IgD-negative memory B cell (primary cell): ENCODE results near the gene MCTP1. TPM values are rescaled to one million over a fixed set of nuclear protein-coding genes. Genes with fewer than 3 reads are reported as not detected.

Source experiments
- H3K27ac Mint-ChIP-seq, 3 donors: one replicate each; pipeline ENCODE4 v1.8.0; 2020 to 2022; ENCODE audit warnings: mild to moderate bottlenecking in 3 of 3, mixed read lengths in 3 of 3, moderate library complexity in 1 of 3
- H3K27me3 Mint-ChIP-seq: one replicate; pipeline ENCODE4 v1.8.0; 2021; ENCODE audit warnings: mixed read lengths
- H3K36me3 Mint-ChIP-seq: one replicate; pipeline ENCODE4 v1.8.0; 2020; ENCODE audit warnings: mild to moderate bottlenecking, mixed read lengths
- H3K4me1 Mint-ChIP-seq, 3 donors: one replicate each; pipeline ENCODE4 v1.8.0; 2020 to 2022; ENCODE audit warnings: mixed read lengths in 3 of 3, mild to moderate bottlenecking in 1 of 3
- H3K4me3 Mint-ChIP-seq, 4 donors: one replicate each; pipeline ENCODE4 v1.8.0; 2020 to 2022; ENCODE audit warnings: mild to moderate bottlenecking in 4 of 4, mixed read lengths in 4 of 4, moderate library complexity in 3 of 4
- H3K9me3 Mint-ChIP-seq, 3 donors: one replicate each; pipeline ENCODE4 v1.8.0; 2020 to 2021; ENCODE audit warnings: mixed read lengths in 3 of 3, mild to moderate bottlenecking in 1 of 3
- polyA plus RNA-seq: library from polyadenylated mRNA; unstranded; fragments of 300-500 nt; fragmentation: Illumina TruSeq; gene quantifications from one replicate; pipeline ENCODE4 v1.2.3, GENCODE V29; 2021

The MCTP1 gene
- polyA plus RNA-seq, 1 donor from 2014 or later = 2.6 TPM

- Mint-ChIP-seq H3K9me3 (peaks cover 0 to 2% (median 0%) of the 10 kb centered on the region in 3 donors), H3K4me1 (no peaks in the 10 kb centered on the region), H3K27ac (no peak overlapping the region), H3K4me3 (no peak overlapping the region), H3K27me3 (peaks cover 3% of the 10 kb centered on the region), H3K36me3 (peaks cover 2% of the 10 kb centered on the region)
Observed at GRCh38 chr5:94771742-94772141, 513.2 kb downstream of the MCTP1 start.

DNA sequence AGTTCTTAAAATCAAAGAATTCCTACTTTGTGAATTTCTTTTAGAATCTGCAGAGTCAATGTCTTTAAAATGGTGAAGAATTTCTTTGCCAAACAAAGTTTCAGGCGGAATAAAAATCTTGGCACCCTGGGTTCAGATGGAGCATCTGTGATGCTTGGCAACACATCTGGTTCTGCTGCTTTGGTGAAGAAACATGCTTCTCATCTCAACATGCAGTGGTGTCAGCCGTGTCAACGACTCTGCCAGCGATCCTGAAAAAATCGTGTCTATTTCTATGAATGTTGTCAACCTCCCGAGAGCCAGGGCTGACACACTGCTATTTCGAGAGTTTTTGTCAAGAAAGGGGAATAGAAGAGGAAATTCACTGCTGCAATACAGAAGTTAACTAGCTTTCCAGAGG lies 514.9 kb downstream of the MCTP1 start:
- H3K9me3 Mint-ChIP-seq = peaks cover 0 to 2% (median 0%) of the 10 kb centered on the region in 3 donors
- no peak overlapping the region for H3K27ac Mint-ChIP-seq
- H3K4me3 Mint-ChIP-seq = no peak overlapping the region
- H3K36me3 Mint-ChIP-seq = peaks cover 4% of the 10 kb centered on the region
- H3K4me1 Mint-ChIP-seq = no peaks in the 10 kb centered on the region
- peaks cover 3% of the 10 kb centered on the region for H3K27me3 Mint-ChIP-seq

GRCh38 chr5:94761786-94762185 lies 523.1 kb downstream of the MCTP1 start:
- Mint-ChIP-seq H3K9me3 (peaks cover 0 to 4% (median 3%) of the 10 kb centered on the region in 3 donors), H3K36me3 (peaks cover 2% of the 10 kb centered on the region), H3K4me3 (no peak overlapping the region), H3K4me1 (no peaks in the 10 kb centered on the region), H3K27me3 (no peaks in the 10 kb centered on the region), H3K27ac (no peak overlapping the region)

DNA sequence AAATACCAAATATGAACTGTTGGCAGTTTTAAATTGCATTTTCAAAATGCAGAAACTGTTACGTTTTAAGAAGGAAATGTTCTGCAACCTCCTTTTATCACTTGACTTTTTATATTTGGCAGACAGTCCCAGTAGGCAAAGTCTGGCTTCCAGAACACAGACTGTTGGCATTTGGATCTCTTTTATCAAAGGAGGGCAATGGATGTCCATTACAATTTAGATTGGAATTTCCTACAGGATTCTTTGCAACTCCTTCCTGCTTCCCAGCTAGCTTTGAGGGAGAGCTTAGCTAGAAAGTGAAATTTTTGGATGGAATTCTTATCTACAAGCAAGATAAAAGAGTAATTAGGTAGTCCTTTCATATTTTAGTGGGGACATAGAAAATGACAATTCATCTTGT lies 523.8 kb downstream of the MCTP1 start:
- Mint-ChIP-seq H3K9me3 (peaks cover 0 to 4% (median 3%) of the 10 kb centered on the region in 3 donors), H3K27me3 (no peaks in the 10 kb centered on the region)

GRCh38 chr5:94759961-94760360 lies 524.9 kb downstream of the MCTP1 start:
- Mint-ChIP-seq H3K4me1 (no peaks in the 10 kb centered on the region), H3K4me3 (no peak overlapping the region), H3K27me3 (no peaks in the 10 kb centered on the region), H3K9me3 (peaks cover 0 to 4% (median 3%) of the 10 kb centered on the region in 3 donors), H3K27ac (peak overlapping the region in 1 of 3 donors; percentile 18), H3K36me3 (no peaks in the 10 kb centered on the region)

More for the DNA sequence above, 523.8 kb downstream of the MCTP1 start:
- Mint-ChIP-seq H3K4me1 (no peaks in the 10 kb centered on the region), H3K27ac (no peak overlapping the region), H3K36me3 (peaks cover 2% of the 10 kb centered on the region), H3K4me3 (no peak overlapping the region)

DNA sequence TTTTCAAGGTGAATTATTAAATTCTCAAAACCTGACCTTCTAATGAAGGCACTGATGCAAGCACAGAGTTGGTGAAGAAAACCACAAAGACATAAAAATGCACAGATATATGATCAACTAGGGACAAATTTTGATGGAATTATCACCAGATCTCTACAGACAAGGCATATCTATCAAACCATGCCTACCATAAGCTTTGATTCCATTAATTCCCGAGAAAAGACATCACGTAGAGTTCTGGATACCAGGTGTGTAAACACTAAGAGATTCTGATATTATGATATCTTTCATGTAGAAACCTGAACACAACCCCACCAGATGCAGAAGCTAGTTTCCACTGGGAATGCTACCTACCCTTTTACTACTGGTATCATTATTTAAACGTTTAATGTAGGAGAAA lies 525.9 kb downstream of the MCTP1 start:
- Mint-ChIP-seq H3K27ac (no peak overlapping the region), H3K36me3 (no peaks in the 10 kb centered on the region), H3K9me3 (no peaks in the 10 kb centered on the region), H3K27me3 (no peaks in the 10 kb centered on the region), H3K4me3 (no peak overlapping the region), H3K4me1 (no peaks in the 10 kb centered on the region)

DNA sequence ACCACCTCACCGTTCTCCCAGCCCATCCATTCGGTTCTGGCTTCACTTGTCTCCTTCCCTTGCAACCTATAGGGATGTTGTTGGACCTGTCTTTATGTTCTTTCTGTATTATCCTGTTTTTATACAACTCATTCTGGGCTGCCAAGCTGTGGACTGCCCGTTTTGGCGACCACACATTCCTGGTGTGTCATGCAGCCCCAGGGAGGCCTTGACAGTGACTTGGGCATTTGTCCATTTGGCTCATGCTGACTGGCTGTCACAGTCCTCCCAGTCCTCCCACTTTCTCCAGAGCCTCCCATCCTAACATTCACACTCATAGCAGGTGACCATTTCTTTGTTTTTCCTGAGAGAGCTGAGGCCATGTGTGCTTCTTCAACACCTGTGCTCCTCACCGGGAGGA lies 530.1 kb downstream of the MCTP1 start:
- H3K36me3 Mint-ChIP-seq = peaks cover 1% of the 10 kb centered on the region
- H3K4me1 Mint-ChIP-seq = no peaks in the 10 kb centered on the region
- no peaks in the 10 kb centered on the region for H3K27me3 Mint-ChIP-seq
- H3K27ac Mint-ChIP-seq = no peak overlapping the region
- H3K9me3 Mint-ChIP-seq = no peaks in the 10 kb centered on the region
- H3K4me3 Mint-ChIP-seq = no peak overlapping the region

GRCh38 chr5:94751460-94751859 lies 533.4 kb downstream of the MCTP1 start:
- peaks cover 1% of the 10 kb centered on the region for H3K36me3 Mint-ChIP-seq
- no peak overlapping the region for H3K4me3 Mint-ChIP-seq
- no peak overlapping the region for H3K27ac Mint-ChIP-seq
- H3K4me1 Mint-ChIP-seq = peaks cover 5 to 9% (median 7%) of the 10 kb centered on the region in 3 donors
- no peaks in the 10 kb centered on the region for H3K9me3 Mint-ChIP-seq
- H3K27me3 Mint-ChIP-seq = no peaks in the 10 kb centered on the region

DNA sequence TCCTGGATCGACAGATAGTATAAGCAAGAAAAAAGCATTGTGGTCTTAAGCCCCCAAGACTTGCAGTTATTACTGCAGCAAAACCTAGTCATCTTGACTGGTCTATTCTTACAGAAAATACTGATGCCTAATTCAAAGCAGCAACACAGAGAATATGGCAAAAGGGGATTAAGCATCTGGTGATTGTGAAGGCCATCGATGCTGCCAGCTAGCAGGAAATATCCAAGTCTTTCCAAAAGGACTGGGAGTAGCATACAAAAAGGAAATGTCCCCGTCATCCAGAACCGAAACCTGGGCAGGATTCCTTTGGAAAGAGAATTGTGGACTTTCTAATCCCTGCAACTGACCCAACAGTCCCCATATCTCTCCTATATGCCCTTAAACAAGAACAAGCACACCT lies 534.2 kb downstream of the MCTP1 start:
- Mint-ChIP-seq H3K9me3 (no peaks in the 10 kb centered on the region), H3K4me3 (no peak overlapping the region), H3K36me3 (peaks cover 1% of the 10 kb centered on the region), H3K27ac (no peak overlapping the region), H3K4me1 (peaks cover 11 to 17% (median 13%) of the 10 kb centered on the region in 3 donors), H3K27me3 (peaks cover 3% of the 10 kb centered on the region)

- Mint-ChIP-seq H3K4me3 (no peak overlapping the region), H3K4me1 (peaks cover 17 to 24% (median 20%) of the 10 kb centered on the region in 3 donors), H3K27ac (no peak overlapping the region)
Observed at GRCh38 chr5:94749042-94749441, 535.9 kb downstream of the MCTP1 start.

DNA sequence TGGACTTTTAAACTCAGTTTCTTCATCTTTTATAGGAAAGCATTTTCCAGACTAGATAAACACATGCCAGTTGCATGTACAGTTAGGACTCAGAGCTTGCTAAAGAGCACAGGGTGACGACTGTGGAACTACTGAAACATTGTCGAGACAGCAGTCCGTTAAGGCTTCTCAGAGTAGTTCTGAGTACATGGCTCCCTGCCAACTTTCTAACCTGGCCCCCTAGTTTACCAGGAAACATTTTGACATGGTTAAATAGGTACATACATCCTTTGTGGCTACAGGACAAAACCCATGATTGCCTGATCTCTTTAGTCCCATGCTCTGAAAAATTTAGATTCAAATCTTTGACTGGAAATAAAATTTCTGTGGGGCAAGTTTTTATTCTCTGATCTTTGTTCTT lies 536.7 kb downstream of the MCTP1 start:
- Mint-ChIP-seq H3K9me3 (no peaks in the 10 kb centered on the region), H3K4me1 (peaks cover 17 to 24% (median 20%) of the 10 kb centered on the region in 3 donors), H3K27me3 (peaks cover 3% of the 10 kb centered on the region), H3K36me3 (no peaks in the 10 kb centered on the region), H3K27ac (no peak overlapping the region), H3K4me3 (no peak overlapping the region)

More at GRCh38 chr5:94749042-94749441, 535.9 kb downstream of the MCTP1 start:
- peaks cover 1% of the 10 kb centered on the region for H3K36me3 Mint-ChIP-seq
- H3K27me3 Mint-ChIP-seq = peaks cover 3% of the 10 kb centered on the region
- H3K9me3 Mint-ChIP-seq = no peaks in the 10 kb centered on the region

DNA sequence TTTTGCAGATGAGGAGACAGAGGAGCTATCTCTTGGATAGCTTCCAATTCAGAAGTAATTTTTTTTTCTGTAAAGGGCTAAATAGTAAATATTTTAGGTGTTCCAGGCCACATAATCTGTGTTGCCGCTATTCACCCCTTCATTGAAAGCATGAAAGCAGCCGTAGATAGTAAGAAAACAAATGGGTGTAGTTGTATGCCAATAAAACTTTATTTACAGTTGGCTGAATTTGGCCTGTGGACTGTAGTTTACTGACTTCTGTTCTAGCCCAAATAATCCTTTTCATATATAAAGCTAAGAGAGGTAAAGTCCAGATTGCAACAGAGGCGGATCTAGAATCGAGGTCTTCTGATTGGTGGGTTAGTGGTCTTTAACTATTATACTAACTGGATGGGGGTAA lies 537.5 kb downstream of the MCTP1 start:
- Mint-ChIP-seq H3K9me3 (no peaks in the 10 kb centered on the region), H3K27me3 (peaks cover 3% of the 10 kb centered on the region), H3K27ac (no peak overlapping the region), H3K4me1 (peaks cover 17 to 24% (median 20%) of the 10 kb centered on the region in 3 donors), H3K36me3 (no peaks in the 10 kb centered on the region), H3K4me3 (no peak overlapping the region)

DNA sequence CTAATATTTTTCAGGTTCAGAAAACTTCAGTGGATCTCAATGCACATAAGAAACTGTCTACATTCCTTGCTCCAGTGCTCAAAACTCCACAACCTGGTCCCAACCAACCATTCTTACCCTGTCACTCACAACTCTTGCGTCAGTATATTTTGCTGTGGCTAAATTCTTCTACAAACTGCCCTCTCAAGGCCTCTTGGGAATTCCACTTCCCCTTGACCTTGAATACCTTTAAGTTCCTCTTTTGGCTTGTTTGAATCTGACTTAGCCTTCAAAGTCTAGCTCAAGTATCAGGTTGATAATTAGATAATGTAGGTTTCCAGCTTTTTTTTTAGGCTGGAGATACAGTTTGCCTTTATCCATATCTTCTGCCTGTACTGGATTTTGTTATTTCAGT lies 538.2 kb downstream of the MCTP1 start:
- no peaks in the 10 kb centered on the region for H3K9me3 Mint-ChIP-seq
- H3K27me3 Mint-ChIP-seq = peaks cover 3% of the 10 kb centered on the region
- H3K36me3 Mint-ChIP-seq = no peaks in the 10 kb centered on the region
- H3K4me3 Mint-ChIP-seq = peak overlapping the region in 2 of 4 donors; percentile 31 to 71
- H3K4me1 Mint-ChIP-seq = peaks cover 17 to 24% (median 20%) of the 10 kb centered on the region in 3 donors
- H3K27ac Mint-ChIP-seq = peak overlapping the region in 1 of 3 donors; percentile 48

GRCh38 chr5:94745786-94746730 lies 538.8 kb downstream of the MCTP1 start:
- Mint-ChIP-seq H3K9me3 (no peaks in the 10 kb centered on the region), H3K27ac (peak overlapping the region in 2 of 3 donors; percentile 48 to 67), H3K4me3 (peak overlapping the region in 2 of 4 donors; percentile 49 to 71), H3K4me1 (peaks cover 17 to 24% (median 20%) of the 10 kb centered on the region in 3 donors), H3K36me3 (no peaks in the 10 kb centered on the region), H3K27me3 (peaks cover 3% of the 10 kb centered on the region)

GRCh38 chr5:94744906-94745305 lies 540.0 kb downstream of the MCTP1 start:
- Mint-ChIP-seq H3K9me3 (no peaks in the 10 kb centered on the region), H3K4me1 (peaks cover 17 to 24% (median 20%) of the 10 kb centered on the region in 3 donors), H3K36me3 (no peaks in the 10 kb centered on the region), H3K27me3 (peaks cover 3% of the 10 kb centered on the region), H3K27ac (no peak overlapping the region), H3K4me3 (no peak overlapping the region)

DNA sequence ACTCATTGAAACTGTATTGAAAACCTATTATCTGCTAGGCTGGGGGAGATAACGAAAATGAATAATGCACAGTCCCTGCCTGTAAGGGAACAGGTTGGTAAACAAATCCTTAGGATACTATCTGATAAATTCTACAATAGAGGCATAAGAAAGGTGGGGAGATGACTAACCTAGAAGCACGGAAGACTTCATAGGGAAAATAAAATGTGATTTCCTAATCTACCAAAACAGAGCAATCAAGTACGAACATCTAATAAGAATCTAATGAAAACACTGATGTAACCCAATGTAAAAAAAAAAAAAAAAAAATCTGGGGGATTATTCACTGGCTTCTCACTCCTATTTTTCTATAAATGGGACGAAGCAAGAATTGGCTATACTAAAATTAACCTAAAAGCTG lies 542.0 kb downstream of the MCTP1 start:
- peaks cover 17 to 21% (median 20%) of the 10 kb centered on the region in 3 donors for H3K4me1 Mint-ChIP-seq
- no peaks in the 10 kb centered on the region for H3K36me3 Mint-ChIP-seq
- no peak overlapping the region for H3K4me3 Mint-ChIP-seq
- H3K27me3 Mint-ChIP-seq = peaks cover 3% of the 10 kb centered on the region
- H3K27ac Mint-ChIP-seq = no peak overlapping the region
- H3K9me3 Mint-ChIP-seq = no peaks in the 10 kb centered on the region
